ENCODE measurements around the gene TRPC6.
"Not testable (repeated sequence)": the region's sequence is repeated elsewhere in the genome, so short reads cannot be mapped to it uniquely, and the experiment has no call there.

TRPC6 gene

DNA sequence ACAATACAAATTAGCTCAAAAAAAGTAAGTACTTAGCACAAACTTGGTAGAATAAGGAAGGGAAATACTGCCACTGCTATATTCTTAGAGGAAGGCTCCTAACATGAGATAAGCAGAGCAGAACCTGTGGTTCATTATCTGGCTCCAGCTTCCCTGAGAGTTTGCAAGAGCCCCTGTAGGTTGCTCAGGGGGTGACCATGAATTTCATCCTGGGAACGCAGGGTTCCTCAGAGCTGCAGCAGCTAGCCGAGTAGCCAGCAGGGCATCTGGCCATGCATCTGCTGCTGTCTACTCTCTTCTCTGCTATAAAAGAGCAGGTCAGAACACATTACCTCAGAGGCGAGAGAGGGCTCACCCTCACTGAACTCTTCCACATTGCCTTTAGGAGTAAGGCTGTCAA is 67.3 kb downstream of the TRPC6 start:
- no peak for DNase-seq

DNA sequence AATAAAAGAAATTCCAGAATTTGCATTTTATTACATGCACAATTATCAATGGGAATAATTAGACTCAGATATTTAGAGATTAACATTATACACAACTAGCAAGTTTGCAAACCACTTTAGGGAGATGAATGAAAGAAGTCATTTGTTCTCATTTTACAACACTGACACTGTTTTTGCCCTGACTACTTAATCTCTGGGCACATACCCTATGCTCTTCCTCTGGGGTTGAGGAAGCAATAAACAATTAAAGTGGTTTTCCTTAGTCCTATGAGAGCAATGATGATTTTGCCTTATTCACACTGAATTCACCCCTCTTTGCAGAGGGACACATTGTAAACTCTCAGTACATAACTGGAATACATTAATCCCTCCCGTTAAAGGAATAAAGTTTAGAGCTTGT is 72.7 kb downstream of the TRPC6 start:
- DNase-seq, result no peak

DNA sequence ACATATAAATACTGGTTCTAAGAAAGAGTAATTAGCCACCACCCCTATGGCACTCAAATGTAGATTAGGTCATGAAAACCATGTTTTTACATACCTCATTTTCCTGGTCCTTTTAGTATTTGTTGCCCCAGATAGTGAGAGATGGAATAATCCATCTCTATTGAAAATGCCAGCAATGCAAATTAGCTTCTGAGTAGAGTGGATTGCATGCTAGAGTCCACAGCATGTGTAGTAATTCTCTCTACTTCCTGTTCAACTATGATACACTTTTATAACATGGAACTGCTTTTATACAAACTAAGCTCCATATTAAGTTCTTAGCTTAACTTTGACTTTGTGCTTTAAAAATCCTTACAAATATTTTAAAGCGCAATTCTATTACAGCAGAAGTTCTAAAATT is 73.2 kb downstream of the TRPC6 start:
- no peak for DNase-seq

DNA sequence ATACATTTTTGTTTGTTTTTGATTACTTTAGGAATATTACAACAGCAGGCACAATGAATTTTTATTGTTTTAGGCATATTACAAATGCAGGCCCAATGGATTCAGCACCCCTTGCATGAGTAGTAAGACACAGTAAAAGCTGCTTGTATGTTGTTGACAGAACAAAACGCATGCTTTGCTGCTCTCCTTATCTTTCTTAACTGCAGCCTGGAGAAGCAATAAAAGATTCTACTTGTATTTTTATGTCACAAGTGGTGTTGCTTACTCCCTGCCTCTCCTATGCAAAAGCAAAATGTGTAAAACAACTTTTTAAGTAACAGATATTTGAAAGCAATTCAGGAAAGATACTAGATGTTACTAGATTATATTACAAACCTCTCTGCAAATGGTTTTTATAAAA is 73.9 kb downstream of the TRPC6 start:
- no peak for DNase-seq

DNA sequence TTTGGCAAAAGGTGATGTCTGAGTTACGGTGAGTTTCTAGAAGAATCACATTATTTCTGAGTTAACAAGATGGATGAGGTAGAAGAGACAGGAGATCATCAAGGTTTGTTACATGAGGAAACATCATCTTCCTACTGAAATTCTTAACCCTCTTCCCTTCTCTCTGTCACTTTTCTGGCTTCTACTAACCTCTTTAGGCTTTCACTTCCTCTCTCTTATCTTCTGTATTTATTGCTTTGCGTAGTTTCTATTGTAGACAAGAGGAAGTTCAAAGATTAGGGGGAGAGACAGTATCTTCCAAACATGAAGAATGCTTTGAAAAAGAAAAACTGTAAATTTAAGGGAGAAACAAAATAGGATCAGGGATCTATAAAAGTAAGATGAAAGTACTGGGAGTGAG is 75.4 kb downstream of the TRPC6 start:
- DNase-seq, result no peak

DNA sequence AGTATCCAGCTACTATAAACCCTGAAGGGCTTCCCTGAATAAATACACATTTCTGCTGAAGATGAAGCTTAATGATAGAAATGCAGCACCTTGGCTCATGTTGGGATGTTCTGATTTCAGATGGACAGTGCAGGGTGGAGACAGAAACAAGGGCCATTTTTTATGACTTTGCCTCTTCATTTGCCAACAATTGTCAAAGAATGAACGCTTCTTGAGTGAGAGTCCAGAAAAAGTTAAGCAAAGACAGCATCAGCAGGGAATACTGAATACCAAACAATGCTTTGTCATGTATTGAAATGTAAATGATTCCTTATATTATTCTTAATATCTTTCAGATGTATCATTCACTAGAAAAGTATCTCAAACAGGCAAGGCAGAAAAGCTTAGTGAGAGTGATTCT is 84.9 kb downstream of the TRPC6 start:
- DNase-seq, result no peak

DNA sequence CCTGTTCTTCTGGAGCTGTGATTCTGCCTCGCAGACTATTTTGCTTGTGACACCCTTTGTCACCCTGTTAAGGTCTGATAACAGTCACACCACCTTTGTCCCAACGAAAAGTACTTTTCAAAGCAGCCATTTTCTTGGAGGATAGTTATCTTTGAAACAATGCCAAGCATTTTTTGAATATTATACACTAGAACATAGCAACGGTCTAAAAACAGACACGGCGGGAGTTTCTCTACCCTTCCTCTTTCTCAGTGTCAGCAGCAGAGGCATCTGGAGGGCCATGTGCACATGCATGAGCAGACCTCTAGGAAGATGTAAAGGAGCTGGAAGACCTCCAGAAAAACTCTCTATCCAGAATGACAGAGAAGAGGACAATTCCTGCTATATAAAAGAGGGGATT is 86.5 kb downstream of the TRPC6 start:
- no peak for DNase-seq

DNA sequence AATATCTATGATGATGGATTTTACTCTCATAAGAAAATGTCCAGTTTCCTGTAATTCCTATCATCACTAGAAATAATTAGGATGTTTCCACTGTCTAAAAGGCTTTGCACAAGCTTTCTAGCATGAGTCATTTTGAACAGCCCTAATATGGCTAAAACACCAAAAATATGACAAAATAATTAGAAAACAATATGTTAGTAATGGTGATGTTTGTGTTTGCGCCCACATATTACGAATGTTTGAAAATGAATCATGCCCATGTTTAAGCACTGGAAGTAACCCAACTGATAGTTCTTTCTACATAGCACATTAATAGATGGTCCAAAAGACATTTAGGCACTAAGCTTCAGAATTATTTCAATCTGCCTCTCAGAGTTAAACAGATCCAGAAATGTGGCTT is 96.0 kb downstream of the TRPC6 start:
- no peak for DNase-seq

DNA sequence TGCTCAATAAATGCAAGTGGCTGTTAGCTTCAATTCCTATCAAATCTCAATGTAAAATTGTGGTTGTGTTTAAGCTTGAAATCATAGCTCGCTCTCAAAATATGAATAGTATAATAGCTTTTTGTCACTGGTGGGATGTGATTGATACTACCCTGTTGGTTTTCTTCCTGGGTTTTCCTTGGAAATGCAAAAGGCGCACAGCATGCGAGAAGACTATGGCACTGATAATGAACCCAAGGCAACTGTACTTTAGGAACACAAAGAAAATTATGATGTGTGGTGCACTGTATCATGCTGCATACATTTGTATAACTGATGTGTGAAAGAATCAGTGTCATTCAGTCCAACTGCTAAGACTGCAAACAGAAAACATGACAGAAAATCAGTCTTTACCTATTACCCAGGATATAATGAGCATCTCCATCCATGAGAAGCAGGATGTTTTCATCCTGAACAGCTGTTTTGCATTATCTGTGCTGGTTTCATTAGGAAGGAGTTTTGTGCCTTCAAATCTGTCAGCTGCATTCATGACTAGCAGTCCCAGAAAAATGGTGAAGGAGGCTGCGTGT is 101.2 kb downstream of the TRPC6 start:
- no peak for DNase-seq

DNA sequence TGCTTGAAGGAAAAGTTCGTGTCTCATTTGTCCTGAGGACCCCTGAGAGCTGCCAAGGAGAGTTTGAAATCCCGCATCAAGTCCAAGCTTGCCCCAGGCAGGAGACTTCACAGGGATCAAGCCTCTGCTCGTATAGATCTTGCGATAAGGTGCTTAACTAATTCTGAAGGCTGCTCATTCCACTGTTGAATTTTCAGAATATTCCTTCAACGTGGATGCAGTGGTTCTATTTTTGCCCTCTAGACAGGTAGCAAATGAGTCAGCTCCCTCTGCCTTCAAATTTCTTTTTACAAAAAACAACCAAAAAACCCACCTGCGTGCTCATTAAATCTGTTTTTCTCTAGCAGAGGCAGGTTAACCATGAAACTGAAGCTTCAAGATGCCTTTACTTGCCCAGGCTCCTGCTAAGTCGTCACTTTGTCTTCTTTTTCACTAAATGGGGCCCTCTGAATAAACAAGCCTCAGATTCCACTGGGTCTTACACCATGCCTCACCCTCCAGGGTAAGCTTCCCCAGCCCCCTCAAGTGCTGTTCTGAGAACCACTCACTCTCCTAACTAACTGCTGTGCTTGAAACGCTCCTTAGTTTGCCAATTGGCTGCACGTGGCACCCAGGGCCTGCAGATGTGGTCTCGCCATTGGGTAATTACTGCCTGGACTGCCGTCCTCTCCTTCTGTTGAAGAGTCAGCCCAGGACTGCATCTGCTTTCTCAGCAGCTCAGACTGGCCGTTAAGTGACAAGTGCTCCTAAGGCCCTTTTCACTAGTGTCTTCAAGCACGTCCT is 105.0 kb downstream of the TRPC6 start:
- DNase-seq, result no peak

DNA sequence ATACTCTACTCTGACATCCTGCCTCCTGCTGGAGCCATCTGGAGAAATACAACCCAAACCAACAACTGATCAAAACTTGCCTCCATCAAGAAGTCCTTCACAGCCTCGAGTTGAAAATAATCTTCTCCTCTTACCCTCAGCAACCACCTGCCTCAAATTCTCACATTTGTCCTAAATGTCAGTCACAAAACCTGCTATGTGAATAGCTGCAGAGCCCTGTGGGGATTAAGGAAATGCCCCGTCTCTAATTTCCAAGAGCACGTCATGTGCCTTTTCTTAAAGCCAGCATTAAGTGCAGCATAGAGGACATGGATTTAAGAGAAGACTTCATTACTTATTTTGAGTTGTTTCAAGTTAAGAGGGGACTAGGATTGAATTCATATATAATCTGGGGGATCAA is 105.9 kb downstream of the TRPC6 start:
- no peak for DNase-seq

DNA sequence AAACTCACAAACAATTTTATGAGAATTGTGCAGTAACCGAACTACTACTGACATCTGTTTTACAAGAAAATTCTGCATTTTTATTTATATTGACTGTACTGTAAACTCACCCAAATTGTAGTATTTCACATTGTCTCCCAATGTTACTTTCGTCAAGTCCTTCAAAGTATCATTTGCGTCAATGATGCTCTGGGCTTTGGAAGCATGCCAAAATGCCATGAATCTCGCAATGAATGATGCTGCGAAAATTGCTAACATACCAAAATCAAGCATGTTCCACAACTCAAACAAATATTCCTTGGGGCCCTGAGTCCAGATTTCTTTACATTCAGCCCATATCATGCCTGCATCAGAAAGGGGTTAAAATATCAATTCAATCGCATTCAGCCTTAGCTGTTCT is 107.6 kb downstream of the TRPC6 start:
- DNase-seq, result no peak

DNA sequence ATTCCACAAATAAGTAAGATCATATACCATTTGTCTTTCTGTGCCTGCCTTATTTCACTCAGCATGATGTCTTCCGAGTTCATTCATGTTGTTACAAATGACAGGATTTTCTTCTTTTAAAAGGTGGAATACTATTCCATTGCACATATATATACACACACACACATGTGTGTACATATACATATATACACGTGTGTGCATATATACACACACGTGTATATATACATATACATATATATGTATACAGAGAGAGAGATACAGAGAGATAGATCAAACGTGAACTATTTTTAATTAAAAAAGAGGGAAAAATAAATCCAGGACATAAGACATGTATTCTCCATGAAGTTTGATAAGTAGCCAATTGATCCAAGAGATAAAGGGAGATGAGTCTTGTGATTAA is 108.1 kb downstream of the TRPC6 start:
- no peak for DNase-seq

DNA sequence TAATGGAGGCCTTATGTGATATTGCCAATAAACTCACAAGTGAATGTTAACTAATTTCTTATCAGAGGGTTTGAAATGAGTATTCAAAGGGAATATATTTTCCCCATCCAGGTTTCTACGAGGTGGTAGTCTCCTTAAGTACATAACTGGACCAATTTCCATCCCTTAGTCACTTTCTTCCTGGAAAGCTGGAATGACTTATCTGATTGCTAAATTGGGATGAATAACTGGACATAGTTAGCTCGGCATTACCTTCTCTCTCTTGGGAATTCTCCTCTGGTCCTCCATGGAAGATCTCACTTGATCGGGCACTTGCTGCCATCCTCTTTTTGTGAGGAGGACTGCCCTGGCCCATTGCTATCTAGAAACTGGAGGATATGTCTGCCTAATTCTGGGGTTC is 109.1 kb downstream of the TRPC6 start:
- DNase-seq, result no peak

DNA sequence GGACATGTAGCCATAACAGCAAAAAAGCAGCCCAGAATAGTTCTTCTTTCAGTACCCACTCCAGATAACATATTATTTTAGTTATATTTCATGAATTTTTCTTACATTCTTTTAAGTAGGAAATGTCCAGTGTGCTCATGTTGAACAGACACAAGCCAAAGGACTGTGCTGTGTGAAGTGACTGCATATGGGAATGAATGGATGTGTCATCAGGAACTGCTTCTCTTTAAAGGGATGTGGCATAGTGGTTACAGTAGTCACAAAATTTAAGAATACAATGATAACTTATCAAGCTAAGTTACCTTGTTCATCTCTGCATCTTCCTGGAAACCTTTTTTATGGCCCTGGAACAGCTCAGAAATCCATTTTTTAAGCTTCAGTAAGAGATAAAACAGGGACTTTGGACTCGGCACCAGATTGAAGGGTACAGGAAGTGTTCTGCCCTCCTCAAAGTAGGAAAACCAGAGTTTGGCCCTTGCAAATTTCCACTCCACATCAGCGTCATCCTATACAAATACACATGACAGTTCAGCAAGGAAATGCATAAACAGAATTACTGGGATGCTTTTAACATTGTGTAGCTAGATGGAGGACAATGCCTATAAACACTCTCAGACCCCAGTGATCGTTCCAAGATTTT is 112.8 kb downstream of the TRPC6 start:
- DNase-seq, result no peak

DNA sequence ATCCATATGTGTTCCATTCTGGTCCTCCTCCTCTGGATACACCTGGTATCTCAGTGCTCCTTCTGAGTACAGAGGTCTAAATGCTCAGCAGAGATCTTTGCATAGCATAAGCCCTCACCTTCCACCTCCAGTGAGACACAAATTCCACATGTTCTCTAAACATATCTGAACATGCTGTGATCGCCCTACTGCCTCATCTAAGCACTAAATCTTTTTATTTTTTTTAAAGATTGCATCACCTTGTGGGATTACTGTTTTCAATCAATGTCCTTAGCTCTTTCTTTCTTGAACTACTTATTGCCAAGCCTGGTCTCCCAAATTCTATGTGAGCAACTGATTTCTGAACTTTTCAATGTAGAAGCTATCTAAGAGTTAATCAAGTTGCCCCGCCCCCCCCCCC is 113.4 kb downstream of the TRPC6 start:
- DNase-seq, result no peak

DNA sequence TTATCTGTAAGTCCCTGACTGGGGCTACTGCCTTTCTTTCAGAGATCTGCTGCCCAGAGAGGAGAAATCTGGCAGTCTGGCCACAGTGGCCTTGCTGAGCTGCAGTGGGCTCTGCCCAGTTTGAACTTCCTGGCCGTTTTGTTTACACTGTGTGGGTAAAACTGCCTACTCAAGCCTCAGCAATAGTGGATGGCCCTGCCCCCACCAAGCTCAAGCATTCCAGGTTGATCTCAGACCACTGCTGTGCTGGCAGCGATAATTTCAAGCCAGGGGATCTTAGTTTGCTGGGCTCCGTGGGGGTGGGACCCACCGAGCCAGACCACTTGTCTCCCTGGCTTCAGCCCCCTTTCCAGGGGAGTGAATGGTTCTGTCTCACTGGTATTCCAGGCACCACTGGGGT is 117.5 kb downstream of the TRPC6 start:
- DNase-seq, result no peak

DNA sequence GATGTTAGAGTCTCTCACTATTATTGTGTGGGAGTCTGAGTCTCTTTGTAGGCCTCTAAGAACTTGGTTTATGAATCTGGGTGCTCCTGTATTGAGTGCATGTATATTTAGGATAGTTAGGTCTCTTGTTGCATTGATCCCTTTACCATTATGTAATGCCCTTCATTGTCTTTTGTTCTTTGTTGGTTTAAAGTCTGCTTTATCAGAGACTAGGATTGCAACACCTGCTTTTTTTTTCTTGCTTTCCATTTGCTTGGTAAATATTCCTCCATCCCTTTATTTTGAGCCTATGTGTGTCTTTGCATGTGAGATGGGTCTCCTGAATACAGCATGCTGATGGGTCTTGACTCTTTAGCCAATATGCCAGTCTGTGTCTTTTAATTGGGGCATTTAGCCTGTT is 119.4 kb downstream of the TRPC6 start:
- DNase-seq, result not testable (repeated sequence)

DNA sequence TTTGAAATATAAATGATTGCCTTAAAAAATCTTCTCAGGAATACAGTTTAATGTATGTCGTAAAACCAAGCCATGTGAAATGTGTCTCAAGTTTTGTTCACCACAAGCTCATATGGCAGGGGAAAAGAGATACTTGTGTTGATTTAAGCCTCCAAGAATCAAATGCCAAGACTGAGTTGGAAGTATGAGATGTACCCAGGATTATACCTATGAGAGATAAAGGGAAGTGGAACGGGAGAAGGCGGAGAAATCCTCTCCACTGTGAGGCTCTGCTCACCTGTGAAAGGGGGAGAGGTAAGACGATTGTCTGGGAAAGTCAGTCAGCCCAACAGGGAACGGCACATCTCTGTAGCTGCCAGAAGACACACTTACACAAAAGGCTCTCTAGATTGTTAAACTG is 124.8 kb downstream of the TRPC6 start:
- no peak for DNase-seq

DNA sequence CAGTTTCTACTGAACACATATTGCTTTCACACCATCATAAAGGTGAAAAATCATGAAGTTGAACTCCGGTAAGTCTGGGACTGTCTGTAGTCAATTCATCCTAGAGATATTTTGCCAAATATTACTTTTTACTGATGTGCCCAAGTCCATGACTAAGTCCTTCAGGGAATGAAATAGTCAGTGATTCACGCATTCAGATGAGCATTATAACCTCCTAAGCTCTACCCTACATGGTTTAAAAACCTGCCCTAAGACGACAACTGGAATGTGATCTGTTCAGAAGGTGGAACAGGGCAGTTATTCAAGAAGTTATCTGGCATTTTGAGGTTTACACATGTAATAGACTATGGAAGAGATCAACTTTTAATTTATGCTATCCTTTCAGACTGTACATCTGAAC is 125.6 kb downstream of the TRPC6 start:
- DNase-seq, result no peak

DNA sequence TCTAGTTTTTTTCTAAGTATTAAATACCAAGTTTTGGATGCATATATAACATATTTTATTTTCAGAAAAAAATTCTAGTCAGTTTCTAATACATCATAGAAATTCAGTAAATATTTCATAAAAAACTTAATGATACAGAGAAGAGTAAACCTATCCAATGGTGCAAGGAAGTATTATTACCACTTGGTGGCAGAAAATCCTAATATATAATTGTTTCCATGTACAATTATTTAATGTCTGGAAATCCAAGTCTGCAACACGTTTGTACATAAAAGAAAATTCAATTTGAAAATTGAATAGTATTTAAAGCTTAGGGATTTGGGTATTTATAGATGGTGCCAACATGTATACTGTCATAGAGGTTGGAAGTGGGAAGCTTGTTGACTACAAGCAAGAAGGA is 127.0 kb downstream of the TRPC6 start:
- no peak for DNase-seq

DNA sequence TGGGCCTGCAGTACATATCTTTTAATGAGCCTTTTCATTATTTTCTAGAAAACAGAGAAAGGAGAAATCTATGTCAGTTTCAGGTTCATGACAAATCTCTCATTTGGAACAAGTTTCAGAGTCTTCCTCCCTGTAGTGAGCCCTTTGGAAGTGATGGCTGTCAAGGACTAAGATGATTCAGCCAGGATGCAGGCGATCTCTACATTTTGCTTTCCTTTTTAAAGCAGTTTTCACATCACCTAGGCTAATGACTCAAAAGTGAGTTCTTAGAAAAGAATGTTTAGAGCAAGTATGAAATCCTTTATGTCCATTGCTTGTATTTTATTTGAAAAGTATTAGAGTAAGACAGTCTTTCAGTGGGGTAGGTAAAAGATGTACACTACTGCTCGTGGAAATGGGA is 130.1 kb downstream of the TRPC6 start:
- DNase-seq, result no peak

DNA sequence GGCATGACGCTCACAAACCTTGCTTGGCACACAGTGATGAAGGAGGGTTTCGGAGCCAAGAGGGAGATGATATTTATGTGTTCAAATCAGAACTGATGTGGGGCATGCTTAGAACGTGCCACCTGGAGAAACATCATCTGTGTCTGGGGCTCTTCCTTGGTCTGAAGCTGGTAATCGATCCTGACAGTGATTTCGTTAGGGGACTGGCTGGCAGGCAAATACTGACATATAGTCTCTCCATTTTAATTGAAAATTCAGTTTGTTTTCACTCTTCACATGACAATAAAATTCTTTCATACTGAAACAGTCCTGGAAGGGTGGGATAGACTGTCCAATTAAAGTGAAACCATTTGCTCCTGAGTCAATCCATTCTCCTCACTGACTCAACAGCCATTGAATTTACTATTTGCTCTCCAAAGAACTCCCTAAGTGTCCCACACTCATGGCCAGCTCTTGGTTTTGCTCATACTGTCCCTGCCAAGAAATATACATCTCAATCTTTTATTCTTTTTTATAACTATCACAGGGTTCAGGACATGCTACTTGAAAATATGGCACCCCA is 134.8 kb downstream of the TRPC6 start:
- DNase-seq, result no peak

DNA sequence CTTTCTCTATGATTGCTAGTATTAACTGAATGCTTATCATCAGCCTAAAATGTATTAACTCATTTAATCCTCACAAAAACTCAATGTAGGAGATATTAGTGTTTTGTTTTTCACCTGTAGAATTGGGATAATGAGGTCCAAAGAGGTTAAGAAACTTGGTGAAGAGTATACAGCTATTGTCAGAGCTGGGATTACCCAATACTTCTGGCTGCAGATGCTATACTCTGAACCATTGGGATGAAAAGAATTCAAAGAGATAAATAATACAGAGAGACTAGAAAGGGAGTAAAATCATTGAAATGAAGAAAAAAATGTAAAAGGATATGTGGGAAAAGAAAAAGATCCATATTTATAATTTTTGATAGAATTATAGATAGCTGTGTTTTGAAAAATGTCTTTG is 137.1 kb downstream of the TRPC6 start:
- no peak for DNase-seq
